Measurements from ENCODE around the gene TNFSF15. TPM values are rescaled to one million over a fixed set of nuclear protein-coding genes. Genes with fewer than 3 reads are reported as not detected.

TNFSF15 gene
- total RNA-seq, result 0.16 TPM in 1 of 2 replicates, not detected in the other

GRCh38 chr9:114805670-114806525 is at the start of gene TNFSF15:
Gene TNFSF15, minus strand, starts transcription at chr9:114806039. Its CDS starts 27 bp downstream, at chr9:114806012.

Other genes starting within 250 kb of the TNFSF15 start
- gene ATP6V1G1, start 218.3 kb downstream of the TNFSF15 start, total RNA-seq, result 117 and 156 TPM in 2 replicates
- gene TMEM268, start 194.7 kb downstream of the TNFSF15 start, total RNA-seq, result 2.9 and 3.9 TPM in 2 replicates
- gene TEX53, start 148.2 kb downstream of the TNFSF15 start, total RNA-seq, result not detected in 2 replicates
- gene TEX48, start 123.8 kb downstream of the TNFSF15 start, total RNA-seq, result not detected in 2 replicates
- gene TNFSF8, start 124.6 kb upstream of the TNFSF15 start, total RNA-seq, result not detected in 2 replicates